Loucy (cell line): ENCODE data around the gene CTNND2.

Experiments
- H2AFZ ChIP-seq: fragments of 200-600 bp; sonication (generic); 2 replicates; pipeline ENCODE4 v1.6.0; 2016; ENCODE audit warnings: antibody characterized with exemption, mild to moderate bottlenecking, low read length, moderate library complexity
- H3F3A ChIP-seq: fragments of 200-600 bp; 2 replicates; pipeline ENCODE4 v1.6.0; 2016; ENCODE audit warnings: antibody characterized with exemption, low read depth, mild to moderate bottlenecking
- H3K27me3 ChIP-seq: fragments of 200-600 bp; sonication (generic); 2 replicates; pipeline ENCODE4 v1.6.1; 2014; ENCODE audit warnings: low read length, mild to moderate bottlenecking; ENCODE audit not compliant: insufficient read depth, poor library complexity, severe bottlenecking
- H3K36me3 ChIP-seq: fragments of 200-600 bp; sonication (generic); 2 replicates; pipeline ENCODE4 v1.6.1; 2016; ENCODE audit warnings: low read length; ENCODE audit not compliant: insufficient read depth
- H3K4me1 ChIP-seq: fragments of 200-600 bp; sonication (generic); 2 replicates; pipeline ENCODE4 v1.5.1; 2014; ENCODE audit warnings: low read length, mild to moderate bottlenecking; ENCODE audit not compliant: insufficient read depth, poor library complexity, severe bottlenecking
- H3K4me2 ChIP-seq: fragments of 200-600 bp; sonication (generic); 2 replicates; pipeline ENCODE4 v1.6.0; 2014; ENCODE audit warnings: antibody characterized with exemption, low read length, low read depth, mild to moderate bottlenecking; ENCODE audit not compliant: poor library complexity, severe bottlenecking
- H3K4me3 ChIP-seq: fragments of 200-600 bp; sonication (generic); 2 replicates; pipeline ENCODE4 v1.5.1; 2014; ENCODE audit warnings: low read length, mild to moderate bottlenecking, mixed read lengths; ENCODE audit not compliant: poor library complexity, severe bottlenecking
- H3K79me2 ChIP-seq: fragments of 200-600 bp; sonication (generic); 2 replicates; pipeline ENCODE4 v1.6.1; 2014; ENCODE audit warnings: low read length; ENCODE audit not compliant: insufficient read depth
- H3K9ac ChIP-seq: fragments of 200-600 bp; sonication (generic); 2 replicates; pipeline ENCODE4 v1.6.0; 2014; ENCODE audit warnings: mild to moderate bottlenecking, low read depth, low read length, moderate library complexity; ENCODE audit not compliant: poor library complexity, severe bottlenecking
- H3K9me2 ChIP-seq: fragments of 200-600 bp; sonication (generic); replicated peaks from 2 replicates; pipeline ENCODE4 v1.6.1; 2016; ENCODE audit warnings: low read depth, low read length, mixed read lengths
- H3K9me3 ChIP-seq: fragments of 200-600 bp; sonication (generic); 2 replicates; pipeline ENCODE4 v1.6.1; 2014; ENCODE audit warnings: mild to moderate bottlenecking, antibody characterized with exemption, low read length, low read depth; ENCODE audit not compliant: insufficient read depth
- H4K20me1 ChIP-seq: fragments of 200-600 bp; sonication (generic); 2 replicates; pipeline ENCODE4 v1.6.0; 2014; ENCODE audit warnings: antibody characterized with exemption, low read length, mild to moderate bottlenecking; ENCODE audit not compliant: insufficient read depth, poor library complexity, severe bottlenecking
- CTCF ChIP-seq: fragments of 200-600 bp; sonication (generic); conservative IDR thresholded peaks from 2 replicates; pipeline ENCODE4 v1.5.1; 2014; ENCODE audit warnings: mild to moderate bottlenecking, antibody characterized with exemption, low read length
- EZH2phosphoT487 ChIP-seq: fragments of 200-600 bp; IDR thresholded peaks from 2 replicates; pipeline ENCODE4 v1.6.1; 2018; ENCODE audit warnings: antibody characterized with exemption, mild to moderate bottlenecking, moderate library complexity, borderline replicate concordance

The CTNND2 gene

GRCh38 chr5:11888221-11888620 is 16.0 kb downstream of the CTNND2 start:
- H3K9me3 ChIP-seq = no peaks in the 10 kb centered on the region
- no peaks in the 10 kb centered on the region for H3K79me2 ChIP-seq
- no peak overlapping the region for H3K4me2 ChIP-seq
- no peak overlapping the region for H3K4me3 ChIP-seq
- H2AFZ ChIP-seq = no peak overlapping the region
- TF ChIP-seq EZH2phosphoT487 (no peak), CTCF (no peak)
- H3K9ac ChIP-seq = no peak overlapping the region
- no peaks in the 10 kb centered on the region for H4K20me1 ChIP-seq
- no peaks in the 10 kb centered on the region for H3K27me3 ChIP-seq
- no peaks in the 10 kb centered on the region for H3K9me2 ChIP-seq
- H3F3A ChIP-seq = no peaks in the 10 kb centered on the region
- H3K36me3 ChIP-seq = no peaks in the 10 kb centered on the region
- H3K4me1 ChIP-seq = no peaks in the 10 kb centered on the region

GRCh38 chr5:11878814-11879213 is 25.4 kb downstream of the CTNND2 start:
- no peaks in the 10 kb centered on the region for H3K36me3 ChIP-seq
- H3F3A ChIP-seq = no peaks in the 10 kb centered on the region
- H3K4me1 ChIP-seq = no peaks in the 10 kb centered on the region
- no peaks in the 10 kb centered on the region for H3K9me3 ChIP-seq
- H3K9me2 ChIP-seq = no peaks in the 10 kb centered on the region
- no peak overlapping the region for H3K9ac ChIP-seq
- no peak for TF ChIP-seq EZH2phosphoT487
- TF ChIP-seq CTCF = no peak
- H3K4me3 ChIP-seq = no peak overlapping the region
- H4K20me1 ChIP-seq = no peaks in the 10 kb centered on the region
- H2AFZ ChIP-seq = no peak overlapping the region
- no peak overlapping the region for H3K4me2 ChIP-seq
- H3K79me2 ChIP-seq = no peaks in the 10 kb centered on the region
- no peaks in the 10 kb centered on the region for H3K27me3 ChIP-seq

GRCh38 chr5:11873587-11873986 is 30.7 kb downstream of the CTNND2 start:
- H2AFZ ChIP-seq = no peak overlapping the region
- no peak overlapping the region for H3K4me3 ChIP-seq
- no peaks in the 10 kb centered on the region for H3K9me2 ChIP-seq
- H3K27me3 ChIP-seq = no peaks in the 10 kb centered on the region
- H3F3A ChIP-seq = no peaks in the 10 kb centered on the region
- no peaks in the 10 kb centered on the region for H3K9me3 ChIP-seq
- no peak overlapping the region for H3K4me2 ChIP-seq
- no peaks in the 10 kb centered on the region for H3K4me1 ChIP-seq
- H3K79me2 ChIP-seq = no peaks in the 10 kb centered on the region
- no peak for TF ChIP-seq CTCF
- no peak for TF ChIP-seq EZH2phosphoT487
- H3K9ac ChIP-seq = no peak overlapping the region
- no peaks in the 10 kb centered on the region for H3K36me3 ChIP-seq
- H4K20me1 ChIP-seq = no peaks in the 10 kb centered on the region
